OCI-LY7 (cell line): ENCODE measurements around the gene SNAPC5. TPM values are rescaled to one million over a fixed set of nuclear protein-coding genes. Genes with fewer than 3 reads are reported as not detected.

Source experiments
- BruUV-seq: library from RNA; stranded (reverse); fragments of 400-500 nt; replicated peaks from 2 replicates; lab custom pipeline; 2021; lab: Mats Ljungman, UMichigan
- CTCF ChIA-PET: fragments of 300-600 bp; sonication (Branson Sonifier 250); formaldehyde crosslinking; loops from one replicate; lab custom pipeline; 2022; ENCODE audit warnings: antibody characterized with exemption; ENCODE audit not compliant: unreplicated experiment; lab: Charles Lee
- POLR2A ChIA-PET: fragments of 300-600 bp; sonication (Branson Sonifier 250); formaldehyde crosslinking; loops from one replicate; lab custom pipeline; 2022; ENCODE audit warnings: antibody characterized with exemption; lab: Charles Lee
- DNase-seq: peaks from one replicate; pipeline ENCODE4 v3.0.0-alpha.2; 2015; ENCODE audit warnings: low spot score
- H2AFZ ChIP-seq: fragments of 200-600 bp; sonication (generic), shearing (Covaris generic); 2 replicates; pipeline ENCODE4 v1.6.1; 2014; ENCODE audit warnings: mild to moderate bottlenecking, antibody characterized with exemption, low read length, moderate library complexity
- H3K27ac ChIP-seq: fragments of 200-600 bp; sonication (generic); 2 replicates; pipeline ENCODE4 v1.5.1; 2014; ENCODE audit warnings: mixed run types, low read depth, mild to moderate bottlenecking, moderate library complexity, low read length, inconsistent platforms; ENCODE audit not compliant: poor library complexity, severe bottlenecking
- H3K36me3 ChIP-seq: fragments of 200-600 bp; sonication (generic); 2 replicates; pipeline ENCODE4 v1.6.1; 2014; ENCODE audit warnings: mild to moderate bottlenecking, antibody characterized with exemption, low read length, moderate library complexity, mixed read lengths; ENCODE audit not compliant: insufficient read depth
- H3K4me1 ChIP-seq: fragments of 200-600 bp; sonication (generic); 2 replicates; pipeline ENCODE4 v1.5.1; 2014; ENCODE audit warnings: mild to moderate bottlenecking, low read length; ENCODE audit not compliant: insufficient read depth, poor library complexity, severe bottlenecking
- H3K4me2 ChIP-seq: fragments of 200-600 bp; sonication (generic); 2 replicates; pipeline ENCODE4 v1.6.1; 2014; ENCODE audit warnings: mild to moderate bottlenecking, low read length
- H3K4me3 ChIP-seq: fragments of 200-600 bp; sonication (generic); 2 replicates; pipeline ENCODE4 v1.5.1; 2014; ENCODE audit warnings: mild to moderate bottlenecking, low read depth, low read length; ENCODE audit not compliant: poor library complexity, severe bottlenecking
- H3K79me2 ChIP-seq: fragments of 200-600 bp; sonication (generic); 2 replicates; pipeline ENCODE4 v1.6.1; 2016; ENCODE audit warnings: low read depth, mild to moderate bottlenecking, low read length, moderate library complexity, mixed read lengths; ENCODE audit not compliant: insufficient read depth
- H3K9me2 ChIP-seq: fragments of 200-600 bp; sonication (generic); 2 replicates; pipeline ENCODE4 v1.6.1; 2016; ENCODE audit warnings: mild to moderate bottlenecking, low read length, mixed read lengths; ENCODE audit not compliant: insufficient read depth
- H3K9me3 ChIP-seq: fragments of 200-600 bp; sonication (generic); 2 replicates; pipeline ENCODE4 v1.6.1; 2014; ENCODE audit warnings: mild to moderate bottlenecking, mixed run types, low read length, mixed read lengths
- H4K20me1 ChIP-seq: fragments of 200-600 bp; sonication (generic); 2 replicates; pipeline ENCODE4 v1.6.1; 2014; ENCODE audit warnings: mild to moderate bottlenecking, antibody characterized with exemption, low read length, moderate library complexity, mixed read lengths; ENCODE audit not compliant: insufficient read depth
- CTCF ChIP-seq: fragments of 200-600 bp; sonication (generic); conservative IDR thresholded peaks from 2 replicates; pipeline ENCODE4 v1.5.1; 2014; ENCODE audit warnings: mild to moderate bottlenecking, antibody characterized with exemption, low read length, moderate library complexity, mixed read lengths
- EZH2phosphoT487 ChIP-seq: fragments of 200-600 bp; sonication (generic); IDR thresholded peaks from 2 replicates; pipeline ENCODE4 v1.6.1; 2018; ENCODE audit warnings: low read depth, borderline replicate concordance, mild to moderate bottlenecking, mixed run types, antibody characterized with exemption, low read length, moderate library complexity, mixed read lengths
- intact Hi-C: fragments of 100-400 bp; cut with micrococcal nuclease; formaldehyde crosslinking; loops from one replicate; pipeline ENCODE4 v1.10.0; 2022; ENCODE audit not compliant: unreplicated experiment
- total RNA-seq, 2 experiments: library from RNA; depleted of rRNA in 1 of 2; stranded (reverse); fragments of >200 nt in 1 of 2; shearing (Covaris generic) in 1 of 2; gene quantifications; 2 replicates each; pipeline ENCODE4 v1.2.3, GENCODE V29; 2014 to 2022

Gene SNAPC5
- total RNA-seq, 2 experiments from 2014 or later: 26.5 to 30.7 TPM

DNA sequence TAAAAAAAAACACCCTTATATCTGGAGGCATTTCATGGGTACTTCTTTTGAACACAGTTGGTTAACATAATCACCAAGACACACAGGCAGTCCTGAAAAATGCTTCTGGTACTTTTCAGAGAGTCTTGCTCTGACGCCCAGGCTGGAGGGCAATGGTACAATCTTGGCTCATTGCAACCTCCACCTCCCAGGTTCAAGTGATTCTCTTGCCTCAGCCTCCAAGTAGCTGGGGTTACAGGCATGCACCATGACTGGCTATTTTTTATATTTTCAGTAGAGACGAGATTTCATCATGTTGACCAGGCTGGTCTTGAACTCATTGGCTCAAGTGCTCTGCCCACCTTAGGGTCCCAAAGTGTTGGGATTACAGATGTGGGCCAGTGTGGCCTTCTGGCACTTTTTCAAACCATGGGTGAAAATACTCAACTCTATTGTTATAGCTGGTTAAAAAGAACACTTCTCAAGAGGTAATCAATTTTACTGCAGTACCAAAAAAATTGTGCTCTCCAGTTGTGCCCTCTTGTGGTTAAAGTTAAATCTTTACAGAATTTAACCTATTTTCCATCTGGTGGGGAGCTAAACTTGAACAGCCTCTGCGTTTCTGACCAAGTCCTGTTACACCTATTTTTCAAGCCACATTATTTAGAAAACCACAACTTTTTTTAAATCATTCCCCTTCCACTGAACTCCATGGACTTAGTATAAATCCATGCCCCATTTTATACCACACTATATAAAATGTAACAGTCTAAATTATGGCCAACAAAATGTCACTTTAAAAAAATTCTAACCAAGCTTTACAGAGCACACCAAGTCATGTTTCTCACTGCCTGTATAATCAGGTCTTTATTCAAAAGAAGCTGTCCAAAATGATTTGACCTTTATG is 1.2 kb upstream of the SNAPC5 start:
- intact Hi-C loops: loop anchor here (2.0 to 5.0 kb wide), 3 partner anchors 126 to 204 kb away; partner anchors contain the start of gene TIPIN
- H4K20me1 ChIP-seq: peaks cover 35% of the 10 kb centered on the region
- no peak for TF ChIP-seq EZH2phosphoT487
- peak; percentile 78 for TF ChIP-seq CTCF
- peaks cover 53% of the 10 kb centered on the region for H3K79me2 ChIP-seq
- H3K36me3 ChIP-seq: peaks cover 99% of the 10 kb centered on the region
- H3K4me2 ChIP-seq: peak overlapping the region; percentile 82
- CTCF ChIA-PET: interaction anchor here (1.0 kb wide), 1 partner anchor 111 kb away, joined by 3 read pairs; no protein-coding TSS in a partner anchor
- no peak overlapping the region for H2AFZ ChIP-seq
- POLR2A ChIA-PET: interaction anchor here (0.6 to 1.1 kb wide), 3 partner anchors 111 to 205 kb away, joined by 3 to 7 read pairs (median 3); no protein-coding TSS in a partner anchor
- no peaks in the 10 kb centered on the region for H3K9me3 ChIP-seq
- peak overlapping the region; percentile 87 for H3K4me3 ChIP-seq
- no TSS peak for BruUV-seq
- H3K27ac ChIP-seq: peak overlapping the region; percentile 85
- peak; percentile 60 for DNase-seq
- no peaks in the 10 kb centered on the region for H3K9me2 ChIP-seq
- H3K4me1 ChIP-seq: peaks cover 59% of the 10 kb centered on the region

- CTCF ChIA-PET: interaction anchor here (0.7 kb wide), 1 partner anchor 8 kb away, joined by 4 read pairs; the partner anchor contains the start of gene ZWILCH
- Histone ChIP-seq H3K36me3 (peaks cover 98% of the 10 kb centered on the region), H3K4me1 (peaks cover 48% of the 10 kb centered on the region), H4K20me1 (peaks cover 18% of the 10 kb centered on the region; the same call in 1 of the 2 replicates), H3K9me2 (no peaks in the 10 kb centered on the region), H2AFZ (no peak overlapping the region), H3K79me2 (peaks cover 36% of the 10 kb centered on the region), H3K9me3 (no peaks in the 10 kb centered on the region), H3K4me2 (peak overlapping the region; percentile 82), H3K27ac (peak overlapping the region; percentile 85), H3K4me3 (peak overlapping the region; percentile 87)
- no TSS peak for BruUV-seq
- POLR2A ChIA-PET: interaction anchor here (0.5 to 0.6 kb wide), 2 partner anchors 115 to 1897 kb away, joined by 3 read pairs; no protein-coding TSS in a partner anchor
- DNase-seq: peak; percentile 41
- TF ChIP-seq CTCF (no peak), EZH2phosphoT487 (no peak)
- intact Hi-C loops: loop anchor here (1.0 to 5.0 kb wide), 3 partner anchors 111 to 140 kb away; partner anchors contain the start of genes MAP2K1 and TIPIN
Observed at GRCh38 chr15:66496951-66497501, 536 bp downstream of the SNAPC5 start.
